HG03025 (cell line): ENCODE measurements around the gene LRP6.
"Not testable (repeated sequence)": the region's sequence is repeated elsewhere in the genome, so short reads cannot be mapped to it uniquely, and the experiment has no call there.

ENCODE experiments used
- ATAC-seq: cut with Tn5 transposase; IDR thresholded peaks from one replicate; pipeline ENCODE4 v1.9.1; 2021; ENCODE audit warnings: mild to moderate bottlenecking, moderate library complexity; ENCODE audit not compliant: unreplicated experiment, low FRiP score

LRP6 gene

DNA sequence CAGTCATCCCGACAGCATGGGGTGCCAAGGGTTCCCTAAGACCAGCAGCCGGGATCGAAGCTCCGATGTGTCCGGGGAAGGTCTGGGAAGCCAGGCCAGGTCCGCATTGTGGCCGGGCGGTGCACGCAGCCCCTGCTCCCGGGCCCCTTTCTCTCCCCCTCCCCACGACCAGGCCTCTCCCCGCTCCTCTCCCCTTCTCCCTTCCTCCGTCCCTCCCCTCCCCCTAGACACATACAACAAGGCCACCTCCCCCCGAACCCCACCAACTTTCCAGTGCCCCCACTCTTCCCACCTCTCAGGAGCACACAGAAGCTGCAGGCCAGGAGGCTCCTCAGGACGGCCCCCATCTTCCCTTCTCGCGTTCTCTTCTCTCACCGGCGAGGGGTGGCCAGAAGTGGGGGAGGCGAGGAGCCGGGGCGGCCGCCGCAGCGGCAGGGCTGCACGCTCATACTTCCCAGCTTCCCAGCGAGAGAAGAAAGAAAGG is 413 bp downstream of the LRP6 start:
- no peak for ATAC-seq

DNA sequence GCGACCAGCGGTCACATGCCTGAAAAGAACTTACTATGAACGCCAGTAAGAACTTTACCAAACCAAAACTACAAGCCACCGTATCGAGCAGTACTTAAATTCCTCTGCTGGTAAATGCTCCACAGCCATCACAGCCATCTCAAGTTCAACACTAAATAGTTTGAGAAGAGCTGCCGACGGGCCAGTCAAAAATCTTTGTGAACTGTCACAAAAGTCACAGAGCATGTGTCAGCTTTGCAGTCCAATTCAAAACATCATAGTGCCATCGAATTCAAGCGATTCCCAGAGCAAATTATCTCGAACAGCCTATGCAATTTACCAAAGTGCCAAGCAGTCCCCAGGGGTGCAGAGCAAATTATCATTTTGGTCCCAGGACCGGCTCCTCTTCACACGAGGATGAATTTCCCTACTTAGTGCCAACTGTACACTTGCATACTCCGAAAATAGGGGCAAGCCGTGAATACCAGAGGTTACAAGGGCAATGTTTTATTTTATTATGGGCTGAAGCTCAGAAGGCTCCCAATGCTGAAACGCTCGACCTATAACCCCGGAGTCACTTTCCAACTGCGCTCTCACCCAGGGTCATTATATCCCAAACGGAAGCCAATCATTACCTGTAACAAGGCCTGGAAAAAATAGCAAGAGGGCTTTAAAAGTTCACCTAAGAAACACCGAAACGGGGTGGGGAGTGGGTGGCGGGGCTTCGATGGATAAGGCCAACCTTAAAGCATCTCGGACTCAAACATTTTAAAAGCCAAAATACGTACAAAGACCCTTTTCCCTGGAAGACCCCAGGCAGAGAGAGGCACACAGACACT is 1.1 kb downstream of the LRP6 start:
- no peak for ATAC-seq

DNA sequence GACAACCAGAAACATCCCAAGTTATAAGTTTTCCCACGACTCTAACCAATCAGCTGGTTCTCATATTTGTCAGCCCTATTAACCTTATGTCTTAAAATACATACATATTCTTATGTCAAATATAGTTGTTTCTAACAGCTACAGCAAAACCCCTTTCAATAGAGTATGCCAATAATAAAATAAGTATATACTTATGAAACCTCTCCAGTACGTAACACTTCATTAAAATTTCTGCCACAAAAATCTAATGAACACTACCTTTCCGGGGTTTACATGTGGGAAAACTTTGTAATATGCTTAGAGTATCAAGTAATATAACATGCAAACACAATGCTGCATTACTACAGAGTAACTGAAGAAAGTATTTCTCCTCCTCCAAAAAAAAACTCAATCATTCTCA is 1.8 kb downstream of the LRP6 start:
- no peak for ATAC-seq

DNA sequence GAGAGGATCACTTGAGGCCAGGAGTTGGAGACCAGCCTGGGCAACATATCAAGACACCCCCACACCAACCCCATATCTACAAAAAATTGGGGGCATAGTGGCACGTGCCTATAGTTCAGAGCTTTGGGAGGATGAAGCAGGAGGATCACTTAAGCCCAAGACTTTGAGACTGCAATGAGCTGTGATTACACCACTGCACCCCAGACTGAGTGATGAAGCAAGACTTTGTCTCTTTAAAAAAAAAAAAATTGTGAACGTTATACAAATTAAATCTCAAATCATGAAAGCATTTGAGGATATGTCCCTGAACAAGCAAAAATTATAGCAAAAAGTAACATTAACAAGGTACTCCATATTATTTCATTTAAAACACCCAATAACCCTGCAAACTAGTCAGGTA is 2.9 kb downstream of the LRP6 start:
- no peak for ATAC-seq

DNA sequence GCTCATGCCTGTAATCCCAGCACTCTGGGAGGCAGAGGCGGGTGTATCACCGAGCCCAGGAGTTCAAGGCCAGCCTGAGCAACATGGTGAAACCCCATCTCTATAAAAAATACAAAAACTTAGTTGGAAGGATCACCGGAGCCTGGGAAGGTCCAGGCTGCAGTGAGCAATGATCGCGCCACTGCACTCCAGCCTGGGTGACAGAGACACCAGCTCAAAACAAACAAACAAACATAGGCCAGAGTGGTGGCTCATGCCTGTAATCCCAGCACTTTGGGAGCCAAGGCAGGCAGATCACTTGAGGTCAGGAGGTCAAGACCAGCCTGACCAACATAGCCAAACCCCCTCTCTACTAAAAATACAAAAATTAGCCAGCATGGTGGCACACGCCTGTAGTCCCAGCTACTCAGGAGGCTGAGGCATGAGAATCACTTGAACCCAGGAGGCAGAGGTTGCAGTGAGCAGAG is 10.5 kb downstream of the LRP6 start:
- not testable (repeated sequence) for ATAC-seq

DNA sequence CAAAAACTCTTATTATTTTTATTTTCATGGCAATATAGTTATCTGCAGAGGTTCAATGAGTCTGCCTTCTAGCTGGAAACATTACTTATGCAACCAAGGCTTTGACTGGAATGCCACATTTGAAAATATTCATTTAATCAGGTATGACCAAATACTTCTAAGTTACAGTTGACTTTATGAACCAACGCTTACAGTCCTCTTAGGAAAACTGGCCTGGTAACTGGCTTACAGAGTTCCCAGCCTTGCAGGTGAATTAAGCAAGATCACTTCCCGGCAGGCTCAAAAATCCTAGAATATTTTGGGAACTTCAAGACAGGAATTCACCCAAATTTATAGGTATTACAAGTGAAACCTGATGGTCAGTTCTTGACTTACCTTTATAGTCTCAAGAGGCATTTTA is 12.3 kb downstream of the LRP6 start:
- ATAC-seq: no peak

DNA sequence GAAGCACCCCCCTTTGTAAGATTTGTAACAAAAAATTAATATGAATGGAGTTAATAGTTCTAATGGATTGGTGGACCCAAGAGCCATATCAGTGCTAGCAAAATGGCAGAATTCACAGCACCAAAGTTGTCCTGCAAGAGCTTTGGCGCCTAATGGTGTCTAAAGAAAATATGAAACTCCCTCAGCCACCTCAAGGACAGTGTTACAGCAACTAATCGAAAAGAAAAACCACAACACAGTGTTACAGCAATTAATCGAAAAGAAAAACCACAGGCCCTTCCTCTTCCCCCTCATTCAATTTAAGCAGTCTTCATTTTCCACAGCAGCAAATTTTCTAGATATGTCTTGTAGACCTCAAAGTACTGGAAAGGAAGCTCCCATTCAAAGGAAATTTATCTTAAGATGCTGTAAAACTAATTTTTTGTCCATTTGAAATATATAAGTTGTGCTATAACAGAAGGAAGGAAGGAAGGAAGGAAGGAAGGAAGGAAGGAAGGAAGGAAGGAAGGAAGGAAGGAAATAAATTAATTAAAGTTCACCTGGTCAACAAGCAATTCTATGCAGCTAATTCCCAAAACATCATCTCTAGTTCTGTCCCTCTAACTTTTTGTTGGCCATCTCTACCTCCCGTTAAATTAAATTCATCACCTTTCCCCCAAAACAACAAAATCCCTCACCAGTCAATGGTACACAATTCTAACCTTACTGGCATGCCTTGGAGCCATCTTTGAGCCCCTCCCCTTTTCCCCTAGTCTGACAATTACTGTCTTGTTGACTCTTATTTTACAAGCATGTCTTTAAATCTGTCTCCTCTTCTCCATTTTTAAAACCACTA is 17.4 kb downstream of the LRP6 start:
- no peak for ATAC-seq

DNA sequence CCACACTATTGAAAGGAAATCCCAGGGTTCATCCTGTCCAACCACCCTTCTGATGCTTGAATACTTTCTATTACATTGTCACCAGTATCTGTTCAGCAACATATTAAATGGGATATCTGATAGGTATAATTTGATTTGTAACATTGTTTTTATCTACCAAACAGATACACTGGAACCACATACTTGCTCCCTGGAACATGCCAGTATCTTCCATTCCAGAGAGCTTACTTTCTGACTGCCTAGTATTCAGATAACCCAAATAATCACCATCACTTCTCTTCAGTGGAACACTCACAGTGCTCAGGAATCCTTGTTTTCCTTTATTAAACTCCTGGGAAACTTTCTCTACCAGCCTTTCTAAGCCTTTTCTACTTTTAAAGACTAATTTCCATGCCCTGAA is 19.3 kb downstream of the LRP6 start:
- no peak for ATAC-seq

DNA sequence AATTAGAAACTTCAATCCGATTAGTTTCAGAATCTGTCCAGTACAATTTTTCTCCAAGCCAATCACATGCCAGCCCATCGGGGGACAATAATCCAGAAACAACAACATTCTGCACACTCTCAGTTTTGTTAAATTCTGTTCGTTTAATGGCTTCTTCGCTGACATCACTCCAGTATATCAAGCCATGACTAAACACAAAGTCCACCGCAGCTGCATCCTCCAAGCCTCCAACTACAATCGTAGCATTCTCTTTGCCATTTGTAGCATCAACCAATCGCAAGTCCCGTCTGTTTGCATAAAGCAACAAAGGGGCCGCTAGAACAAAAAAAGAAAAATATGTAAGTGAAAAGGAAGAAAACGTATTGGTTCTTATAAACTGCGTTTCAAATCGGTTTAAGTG is 22.5 kb downstream of the LRP6 start:
- no peak for ATAC-seq

DNA sequence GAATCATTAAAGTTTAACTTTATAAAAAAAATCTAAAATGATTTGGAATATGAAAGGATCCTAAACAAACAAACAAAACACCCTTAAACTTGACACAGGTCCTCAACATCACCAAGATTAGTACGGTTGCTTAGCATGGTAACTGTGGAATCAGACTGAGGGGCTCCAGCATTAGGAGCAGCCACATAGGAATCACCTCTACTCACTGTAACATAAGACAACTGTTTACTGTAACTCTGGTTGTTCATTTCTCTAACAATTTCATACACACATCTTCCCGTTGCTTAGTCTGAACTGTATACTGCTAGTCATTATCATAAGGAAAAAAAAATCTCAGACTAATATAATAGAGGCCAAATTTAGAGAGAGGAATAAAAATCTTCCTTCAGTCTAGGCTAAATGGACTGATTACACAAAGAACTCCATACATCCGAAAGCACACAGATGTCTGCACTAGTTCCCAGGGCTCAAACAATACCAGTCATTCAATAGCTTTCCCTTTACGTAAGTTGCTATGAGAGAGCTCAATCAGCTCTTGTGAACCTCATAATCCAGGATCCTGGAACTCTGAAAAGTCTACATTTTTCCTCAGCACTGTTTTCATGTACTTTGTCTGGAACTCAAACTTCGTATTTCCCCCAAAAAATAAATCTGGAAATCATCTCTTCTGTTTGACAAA is 26.0 kb downstream of the LRP6 start:
- ATAC-seq: no peak

DNA sequence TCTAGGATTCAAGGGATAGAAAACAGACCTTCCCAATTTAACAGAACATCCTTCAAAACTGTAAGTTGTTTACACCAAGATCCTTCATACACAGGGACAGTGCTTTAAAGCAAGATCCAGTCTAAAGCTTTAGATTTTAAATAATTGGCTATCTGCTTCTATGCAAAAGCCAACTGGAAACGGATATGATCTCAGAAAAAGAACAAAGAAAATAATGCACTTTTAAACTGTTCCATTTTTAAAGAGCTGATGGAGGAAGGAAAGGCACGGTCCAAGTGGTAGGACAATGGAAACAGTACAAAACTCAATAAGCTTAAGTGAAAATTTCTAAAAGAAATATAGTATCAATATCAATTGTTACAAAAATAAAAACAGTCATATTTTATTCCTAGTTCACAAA is 27.7 kb downstream of the LRP6 start:
- ATAC-seq: no peak

DNA sequence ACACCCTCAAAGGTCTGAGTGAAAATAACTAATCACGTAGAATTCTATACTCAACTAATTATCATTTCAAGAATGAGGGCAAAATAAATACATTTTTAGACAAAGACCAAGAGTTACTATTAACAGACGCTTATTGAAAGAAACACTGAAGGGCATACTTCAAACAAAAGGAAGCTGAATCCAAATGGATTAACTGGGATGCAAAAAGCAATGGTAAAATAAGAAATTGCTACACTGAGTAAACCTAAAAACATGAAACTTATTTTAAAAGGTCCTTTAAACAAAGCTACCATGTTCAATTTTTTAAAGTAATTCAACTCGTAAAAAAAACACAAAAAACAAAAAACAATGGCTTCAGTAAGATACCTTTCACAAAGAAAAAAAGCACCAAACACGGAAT is 28.2 kb downstream of the LRP6 start:
- no peak for ATAC-seq

DNA sequence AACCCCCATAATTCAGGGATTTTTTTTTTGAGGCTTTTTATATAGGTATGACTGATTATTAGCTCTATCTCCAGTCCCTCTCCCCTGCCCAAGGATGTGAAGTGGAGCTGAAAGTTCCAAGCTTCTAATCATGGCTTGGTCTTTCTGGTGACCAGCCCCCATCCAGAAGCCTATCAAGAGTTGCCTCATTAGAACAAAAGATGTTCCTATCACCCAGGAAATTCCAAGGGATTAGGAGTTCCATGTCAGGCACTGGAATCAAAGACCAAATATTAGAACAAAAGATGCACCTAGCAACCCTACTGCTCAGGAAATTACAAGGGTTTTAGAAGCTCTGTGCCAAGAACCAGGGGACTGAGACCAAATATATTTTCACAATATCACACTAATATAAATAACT is 29.9 kb downstream of the LRP6 start:
- ATAC-seq: no peak

DNA sequence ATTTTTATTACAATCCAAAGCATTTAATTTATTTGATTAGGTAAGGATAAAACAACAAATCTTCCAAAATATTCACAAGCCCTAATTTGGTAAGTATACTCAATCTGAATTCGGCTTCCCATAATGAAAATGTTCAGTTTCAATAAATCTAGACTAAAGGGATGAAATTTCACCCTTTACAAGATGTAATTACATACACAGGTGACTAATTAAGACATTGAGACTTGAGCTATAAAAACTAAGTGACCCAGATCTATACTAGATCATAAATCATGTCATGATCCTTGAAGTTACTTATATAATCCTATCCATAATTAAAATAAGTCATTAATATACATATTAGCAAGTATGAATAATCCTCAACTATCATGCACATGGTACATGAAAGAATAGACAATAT is 36.6 kb downstream of the LRP6 start:
- ATAC-seq: no peak

DNA sequence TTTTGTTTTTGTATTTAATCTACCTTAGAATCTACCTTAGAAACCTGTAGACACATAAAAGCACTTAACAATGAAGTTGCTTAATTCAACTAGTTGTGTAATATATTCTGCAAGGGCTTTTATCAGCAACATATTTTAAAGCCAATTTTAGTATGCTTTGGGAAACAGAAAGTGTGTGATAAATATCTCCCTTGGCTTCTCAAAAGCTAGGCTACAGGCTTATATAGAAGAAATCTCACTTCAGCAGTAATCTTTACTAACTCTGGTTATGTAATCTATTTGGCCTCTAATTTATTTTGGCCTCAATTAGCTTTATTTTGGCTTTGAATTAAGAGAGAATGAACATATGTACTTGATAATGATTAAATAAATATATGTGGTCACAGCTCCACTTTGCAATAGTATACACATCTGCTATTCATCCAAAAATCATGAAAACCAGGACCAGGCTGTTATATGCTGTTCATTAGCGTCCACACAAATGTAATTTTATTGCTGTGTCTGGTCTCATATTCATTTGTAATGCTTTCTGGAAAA is 37.2 kb downstream of the LRP6 start:
- no peak for ATAC-seq

DNA sequence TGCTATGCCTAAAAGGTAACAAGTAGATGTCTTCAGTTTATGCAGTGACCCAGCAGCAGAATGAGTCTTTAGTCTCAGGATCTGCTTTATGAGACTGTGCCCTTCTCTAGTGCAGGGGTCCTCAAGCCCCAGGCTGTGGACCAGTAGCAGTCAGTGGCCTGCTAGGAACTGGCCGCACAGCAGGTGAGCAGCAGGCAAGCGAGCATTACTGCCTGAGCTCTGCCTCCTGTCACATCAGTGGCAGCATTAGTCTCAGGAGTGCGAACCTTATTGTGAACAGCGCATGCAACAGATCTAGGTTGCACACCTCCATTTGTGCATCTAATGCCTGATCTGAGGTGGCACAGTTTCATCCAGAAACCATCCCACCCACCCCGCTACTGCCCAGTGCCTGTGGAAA is 38.4 kb downstream of the LRP6 start:
- no peak for ATAC-seq

DNA sequence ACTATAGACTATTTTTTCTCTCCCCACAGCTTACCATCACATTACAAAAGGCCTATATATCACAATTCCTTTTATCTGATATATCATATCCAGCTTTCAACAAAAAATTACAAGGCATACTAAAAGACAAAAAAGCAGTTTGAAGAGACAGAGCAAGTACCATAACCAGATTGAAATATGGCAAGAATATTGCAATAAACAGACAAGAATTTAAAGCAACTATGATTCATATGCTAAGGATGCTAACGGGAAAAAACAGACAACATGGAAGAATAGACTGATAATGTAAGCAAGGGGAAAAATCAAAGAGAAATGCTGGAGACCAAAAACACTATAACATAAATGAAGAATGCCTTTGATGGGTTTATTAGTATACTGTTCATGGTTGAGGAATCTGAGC is 40.7 kb downstream of the LRP6 start:
- no peak for ATAC-seq

DNA sequence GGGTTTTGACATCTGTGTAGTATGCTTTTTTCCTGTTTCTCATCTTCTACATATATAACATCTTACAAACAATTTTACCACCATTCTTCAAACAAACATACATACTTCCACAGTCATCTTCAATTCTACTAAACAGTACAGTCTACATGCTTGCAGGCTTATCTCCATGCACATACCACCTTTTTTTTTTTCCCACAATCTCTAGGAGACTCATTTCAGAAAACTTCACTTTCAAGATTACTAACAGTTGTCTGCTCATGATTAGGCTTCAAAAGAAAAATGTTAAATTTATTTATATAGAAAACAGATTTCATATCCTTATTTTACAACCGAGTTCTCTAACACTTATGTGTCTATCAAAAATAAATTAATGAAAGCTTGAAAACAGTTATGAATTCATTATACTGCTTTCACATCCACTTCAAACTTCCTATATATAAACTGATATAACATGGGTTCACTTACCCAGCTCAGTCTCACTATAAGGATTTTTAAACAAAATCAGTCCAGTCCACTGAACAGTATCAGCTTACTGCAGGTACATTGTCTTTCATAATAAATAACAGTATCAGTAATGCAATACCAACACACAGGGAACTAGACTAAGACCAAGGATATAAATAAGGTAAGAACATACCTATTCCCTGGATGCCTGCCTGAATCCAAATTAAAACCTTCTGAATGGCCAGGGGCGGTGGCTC is 42.5 kb downstream of the LRP6 start:
- ATAC-seq: no peak

DNA sequence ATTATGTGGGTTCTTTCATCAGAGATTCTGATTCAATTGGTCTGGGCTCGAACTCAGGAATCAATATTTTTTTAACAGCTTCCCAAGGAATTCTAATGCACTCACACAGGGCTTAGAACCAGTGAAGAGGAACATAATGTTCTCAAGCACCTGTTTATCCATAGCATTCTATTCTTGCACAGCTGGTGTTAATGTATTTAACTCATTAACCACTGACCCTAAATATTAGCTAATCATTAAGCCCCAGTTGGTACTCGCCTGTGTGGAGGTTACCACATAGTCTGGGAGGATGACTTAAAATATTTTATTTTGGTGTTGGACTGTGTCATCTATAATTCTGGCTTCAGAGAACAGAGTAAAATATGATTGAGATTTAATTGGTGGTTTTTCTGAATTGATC is 45.3 kb downstream of the LRP6 start:
- no peak for ATAC-seq

DNA sequence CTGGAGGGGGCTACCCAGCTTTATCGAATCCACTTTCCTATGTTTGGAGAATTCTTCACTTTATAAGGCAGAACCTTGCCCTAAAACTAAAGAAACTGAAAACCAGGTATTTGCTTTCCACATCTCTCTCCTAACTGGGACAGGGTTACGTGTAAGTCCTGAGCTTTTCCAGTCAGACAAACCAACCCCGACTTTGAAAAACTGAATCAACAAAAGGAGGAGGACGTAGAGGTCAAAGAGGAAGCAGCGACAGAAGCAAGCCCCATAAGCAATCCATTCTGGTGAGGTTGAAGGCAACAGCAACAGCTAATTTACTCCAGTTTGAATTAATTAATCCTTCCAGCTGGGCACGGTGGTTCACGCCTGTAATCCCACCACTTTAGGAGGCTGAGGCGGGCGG is 47.2 kb downstream of the LRP6 start:
- no peak for ATAC-seq
